HCT116 (cell line): ENCODE results near the gene NFS1.

Experiments
- EZH2 ChIP-seq: fragments of 200-600 bp; sonication (generic); IDR thresholded peaks from 2 replicates; pipeline ENCODE4 v1.6.1; 2017; ENCODE audit warnings: antibody characterized with exemption, mixed run types
- MAX ChIP-seq: IDR thresholded peaks from 2 replicates; pipeline ENCODE4 v1.6.1; 2012
- POLR2A ChIP-seq: IDR thresholded peaks from 2 replicates; pipeline ENCODE4 v1.7.0; 2011; ENCODE audit warnings: borderline replicate concordance; ENCODE audit not compliant: insufficient read depth, insufficient read length; ENCODE audit errors: extremely low read depth
- RAD21 ChIP-seq: IDR thresholded peaks from 2 replicates; pipeline ENCODE4 v1.6.1; 2012; ENCODE audit warnings: low read depth, mild to moderate bottlenecking
- REST ChIP-seq: IDR thresholded peaks from 2 replicates; pipeline ENCODE4 v1.6.1; 2012; ENCODE audit warnings: low read depth
- ZBTB33 ChIP-seq: IDR thresholded peaks from 2 replicates; pipeline ENCODE4 v1.6.1; 2011; ENCODE audit warnings: mild to moderate bottlenecking, low read length, moderate library complexity; ENCODE audit not compliant: insufficient replicate concordance; ENCODE audit errors: extremely low read depth
- TF ChIP-seq, protein P1 (sequence below), 3 experiments: fragments of 200-600 bp in 1 of 3; sonication (generic) in 1 of 3; IDR thresholded peaks in 2 of 3; conservative IDR thresholded peaks in 1 of 3; 2 replicates each; pipeline ENCODE4 v1.5.1; 2012 to 2017; ENCODE audit warnings: low read depth in 2 of 3, low read length in 2 of 3, antibody characterized with exemption in 1 of 3, borderline replicate concordance in 1 of 3, control low read depth in 1 of 3, mild to moderate bottlenecking in 1 of 3, mixed read lengths in 1 of 3, mixed run types in 1 of 3, moderate library complexity in 1 of 3; ENCODE audit not compliant: insufficient read depth in 1 of 3

GRCh38 chr20:35720165-35721123, 21.3 kb upstream of the NFS1 start:
- TF ChIP-seq, protein P1, sequence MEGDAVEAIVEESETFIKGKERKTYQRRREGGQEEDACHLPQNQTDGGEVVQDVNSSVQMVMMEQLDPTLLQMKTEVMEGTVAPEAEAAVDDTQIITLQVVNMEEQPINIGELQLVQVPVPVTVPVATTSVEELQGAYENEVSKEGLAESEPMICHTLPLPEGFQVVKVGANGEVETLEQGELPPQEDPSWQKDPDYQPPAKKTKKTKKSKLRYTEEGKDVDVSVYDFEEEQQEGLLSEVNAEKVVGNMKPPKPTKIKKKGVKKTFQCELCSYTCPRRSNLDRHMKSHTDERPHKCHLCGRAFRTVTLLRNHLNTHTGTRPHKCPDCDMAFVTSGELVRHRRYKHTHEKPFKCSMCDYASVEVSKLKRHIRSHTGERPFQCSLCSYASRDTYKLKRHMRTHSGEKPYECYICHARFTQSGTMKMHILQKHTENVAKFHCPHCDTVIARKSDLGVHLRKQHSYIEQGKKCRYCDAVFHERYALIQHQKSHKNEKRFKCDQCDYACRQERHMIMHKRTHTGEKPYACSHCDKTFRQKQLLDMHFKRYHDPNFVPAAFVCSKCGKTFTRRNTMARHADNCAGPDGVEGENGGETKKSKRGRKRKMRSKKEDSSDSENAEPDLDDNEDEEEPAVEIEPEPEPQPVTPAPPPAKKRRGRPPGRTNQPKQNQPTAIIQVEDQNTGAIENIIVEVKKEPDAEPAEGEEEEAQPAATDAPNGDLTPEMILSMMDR (IDR thresholded peaks at IDR 0.05 in 2 of 3, conservative IDR thresholded peaks at IDR 0.05 in 1 of 3; ENCODE audit: borderline replicate concordance in 1 of 3, insufficient read depth in 1 of 3, low read depth in 2 of 3, low read length in 2 of 3), result no peak
- TF ChIP-seq POLR2A (no peak), RAD21 (no peak), REST (no peak), EZH2 (no peak), MAX (no peak), ZBTB33 (no peak)
